Stimulated activated CD4-positive, alpha-beta T cell treated with anti-CD3 and anti-CD28 coated beads, TNF-alpha, amount 100 ng/mL, for 4 hours (primary cell): Measurements from ENCODE around the gene PPP1R11.

ENCODE experiments used
- DNase-seq, 3 experiments: peaks; one replicate each; pipeline ENCODE4 v3.0.0-alpha.2; 2020; ENCODE audit warnings: low read depth in 3 of 3

Gene PPP1R11

GRCh38 chr6:30061858-30062458 is 5.0 kb upstream of the PPP1R11 start:
- no peak for DNase-seq

DNA sequence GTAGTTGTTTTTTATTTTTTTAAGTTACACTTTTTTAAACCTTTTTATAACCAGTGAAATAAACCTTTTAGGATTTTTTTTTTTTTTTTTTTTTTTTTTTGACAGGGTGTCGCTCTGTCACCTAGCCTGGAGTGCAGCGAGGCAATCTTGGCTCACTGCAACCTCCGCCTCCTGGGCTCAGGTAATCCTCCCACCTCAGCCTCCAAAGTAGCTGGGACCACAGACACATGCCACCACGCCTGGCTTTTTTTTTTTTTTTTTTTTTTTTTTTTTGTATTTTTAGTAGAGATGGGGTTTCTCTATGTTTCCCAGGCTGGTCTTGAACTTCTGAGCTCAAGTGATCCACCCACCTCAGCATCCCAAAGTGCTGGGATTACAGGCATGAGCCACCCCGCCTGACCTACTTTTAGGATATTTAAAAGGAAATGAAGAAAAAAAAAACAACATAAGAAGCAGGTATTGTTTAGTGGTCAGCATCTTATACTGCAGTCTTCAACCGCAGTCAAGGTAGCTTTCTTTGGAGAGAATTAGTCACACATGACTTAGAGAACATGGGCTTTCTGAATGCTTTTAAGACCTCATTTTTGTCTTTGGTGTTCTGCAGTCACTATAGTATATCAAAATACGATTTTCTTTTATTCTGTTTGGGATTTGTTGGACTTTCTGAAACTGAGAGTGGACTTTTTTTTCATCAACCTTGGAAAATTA is 4.4 kb upstream of the PPP1R11 start:
- DNase-seq, result no peak

DNA sequence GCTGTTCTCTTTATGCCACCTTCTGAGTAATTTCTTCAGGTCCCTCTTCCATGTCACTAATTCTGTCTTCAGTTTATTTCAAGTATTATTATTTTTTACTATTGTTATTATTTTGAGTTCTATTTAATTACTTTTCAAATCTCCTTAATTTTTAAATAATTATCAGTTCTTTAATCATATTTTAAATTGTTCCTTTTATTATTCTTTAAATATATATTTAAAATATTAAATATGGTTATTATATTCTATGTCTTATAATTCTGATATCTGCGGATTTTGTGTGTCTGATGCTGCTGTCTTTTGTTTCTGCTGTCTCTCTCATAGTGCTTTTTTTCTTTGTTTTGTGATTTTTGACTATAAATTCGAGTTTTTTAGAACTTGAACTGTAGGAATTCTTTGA is 3.7 kb upstream of the PPP1R11 start:
- no peak for DNase-seq

DNA sequence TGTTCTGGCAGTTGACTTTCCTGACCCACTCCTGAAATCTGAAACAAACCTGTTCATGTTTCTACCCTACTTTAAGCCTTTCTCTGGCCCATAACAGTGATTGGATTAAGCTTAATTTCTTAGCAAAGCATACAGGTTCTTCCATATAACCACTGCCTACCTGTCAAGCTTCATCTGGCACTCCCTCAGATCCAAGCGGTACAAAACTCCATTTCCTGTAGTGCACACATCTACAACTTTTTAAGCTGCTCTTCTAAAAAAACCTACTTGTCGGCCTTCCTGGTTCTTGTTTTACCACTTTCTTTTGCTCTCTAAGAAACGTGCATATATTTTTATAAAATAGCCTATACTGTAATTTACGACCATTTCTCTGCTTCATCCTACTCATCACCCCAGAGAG is 916 bp upstream of the PPP1R11 start:
- DNase-seq, result no peak

DNA sequence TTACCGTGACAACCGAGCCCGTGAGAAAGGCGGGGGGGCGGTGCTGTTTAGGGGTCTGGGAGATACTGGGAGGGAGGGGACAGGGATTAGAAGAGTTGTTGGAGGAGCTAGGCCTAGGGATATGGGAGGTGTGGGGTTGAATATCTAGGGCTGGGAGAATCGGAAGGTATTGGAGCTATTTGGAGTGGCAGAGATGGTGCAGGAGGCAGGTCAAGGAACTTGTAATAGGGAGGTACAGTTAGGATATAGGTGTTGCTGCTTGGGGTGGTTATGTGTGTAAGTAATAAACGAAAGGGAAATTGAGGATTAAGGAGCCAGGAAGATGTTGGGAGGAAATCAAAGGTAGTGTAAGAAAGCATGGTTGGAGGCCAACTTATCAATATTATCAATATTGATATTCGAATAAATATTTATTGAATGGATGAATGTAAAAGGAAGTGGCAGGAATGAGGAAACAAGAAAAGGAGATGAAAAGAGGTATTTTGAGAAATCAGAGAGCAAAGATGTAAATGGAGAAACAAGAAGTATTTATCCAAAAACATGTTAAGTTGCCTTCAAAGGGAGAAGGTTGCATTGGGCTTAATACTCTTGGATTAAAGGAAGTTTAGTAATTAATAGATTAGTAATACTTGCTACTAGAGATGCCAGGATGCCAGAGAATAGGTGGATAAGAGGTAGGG is 602 bp downstream of the PPP1R11 start:
- DNase-seq, result no peak

- DNase-seq, result no peak
Observed at GRCh38 chr6:30071081-30071818, 4.3 kb downstream of the PPP1R11 start.

GRCh38 chr6:30071858-30072257 is 4.9 kb downstream of the PPP1R11 start:
- DNase-seq, result no peak

- no peak for DNase-seq
Observed at GRCh38 chr6:30073489-30074235, 6.7 kb downstream of the PPP1R11 start.

- no peak for DNase-seq
Observed at GRCh38 chr6:30074331-30075093, 7.5 kb downstream of the PPP1R11 start.

GRCh38 chr6:30075094-30075789 is 8.2 kb downstream of the PPP1R11 start, which contains the start of gene RNF39:
Gene RNF39 (minus strand): TSS chr6:30075769. CDS start chr6:30075585, 184 bp downstream.
- DNase-seq, result no peak

DNA sequence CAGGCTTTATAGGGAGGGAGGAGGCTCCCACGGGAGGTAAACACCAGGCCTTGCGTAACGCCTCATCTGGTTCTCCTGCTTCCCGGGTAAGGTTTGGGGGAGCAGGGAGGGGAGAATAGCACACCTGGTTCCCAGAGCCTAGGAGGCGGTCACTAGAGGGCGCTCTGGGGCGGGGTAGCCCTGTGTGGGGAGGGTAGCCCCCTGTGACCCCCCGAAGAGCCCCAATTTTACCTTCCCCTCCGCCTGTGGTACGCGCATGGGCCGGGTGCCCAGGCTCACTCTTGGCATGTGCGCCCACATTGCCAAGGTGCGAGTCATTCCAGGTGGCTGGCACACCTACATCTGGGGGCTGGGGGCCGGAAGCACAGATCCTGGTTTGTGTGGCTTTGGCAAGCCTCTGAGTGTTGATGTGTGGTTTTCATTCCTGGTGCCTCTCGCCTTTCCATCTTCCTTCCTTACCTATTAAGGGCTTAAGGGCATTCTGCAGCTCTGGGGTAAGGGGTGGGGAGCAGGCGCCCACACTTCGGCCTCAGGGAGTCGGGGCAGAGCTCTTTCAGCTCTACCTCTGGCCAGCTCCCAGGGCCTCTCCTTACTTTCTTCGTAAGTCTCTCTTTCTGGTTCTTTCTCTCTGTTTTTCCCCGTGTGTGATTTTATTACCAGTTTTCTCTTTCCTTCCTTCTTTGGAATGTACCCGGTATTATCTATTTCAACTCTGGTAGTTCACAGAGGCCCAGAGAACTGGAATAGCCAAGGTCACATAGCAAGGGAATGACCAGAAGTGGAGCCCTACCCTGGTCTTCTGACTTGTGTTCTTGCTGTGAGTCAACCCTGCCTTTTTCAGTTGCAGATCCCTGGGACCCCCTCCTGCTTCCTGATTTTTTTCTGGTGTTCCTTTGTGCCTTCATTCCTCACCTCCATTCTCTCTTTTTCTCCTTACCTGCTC is 9.1 kb downstream of the PPP1R11 start:
- DNase-seq, result no peak

GRCh38 chr6:30077218-30077617 is 10.2 kb downstream of the PPP1R11 start:
- no peak for DNase-seq

- no peak for DNase-seq
Observed at GRCh38 chr6:30087876-30088275, 20.9 kb downstream of the PPP1R11 start.

GRCh38 chr6:30091577-30092381 is 24.8 kb downstream of the PPP1R11 start:
- DNase-seq, result no peak

GRCh38 chr6:30092852-30093543 is 26.0 kb downstream of the PPP1R11 start:
- no peak for DNase-seq

- no peak for DNase-seq
Observed at GRCh38 chr6:30093951-30094661, 27.1 kb downstream of the PPP1R11 start.

DNA sequence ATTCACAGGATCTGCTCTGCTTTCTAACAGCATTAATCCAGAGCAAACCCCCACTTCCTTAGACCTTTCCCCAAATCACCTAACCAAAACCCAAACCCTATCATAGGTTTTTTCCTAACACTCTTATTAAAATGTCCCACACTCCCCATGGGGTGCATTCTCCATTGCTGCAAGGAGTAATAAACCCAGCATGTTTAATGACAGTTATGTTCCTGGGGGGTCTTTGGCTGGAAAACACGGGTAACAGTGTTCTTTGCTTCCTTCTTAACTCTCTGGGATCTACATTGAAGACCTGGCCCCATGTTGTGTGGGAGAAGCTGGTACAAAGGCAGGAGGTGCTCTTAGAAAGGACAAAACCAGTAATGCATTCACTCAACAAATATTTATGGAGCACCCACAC is 29.8 kb downstream of the PPP1R11 start:
- DNase-seq, result no peak
